GM18907 (cell line): ENCODE measurements around the gene PEX14.

Experiments
- ATAC-seq: cut with Tn5 transposase; IDR thresholded peaks from one replicate; pipeline ENCODE4 v1.9.1; 2021; ENCODE audit warnings: mild to moderate bottlenecking, moderate library complexity; ENCODE audit not compliant: unreplicated experiment

PEX14 gene

DNA sequence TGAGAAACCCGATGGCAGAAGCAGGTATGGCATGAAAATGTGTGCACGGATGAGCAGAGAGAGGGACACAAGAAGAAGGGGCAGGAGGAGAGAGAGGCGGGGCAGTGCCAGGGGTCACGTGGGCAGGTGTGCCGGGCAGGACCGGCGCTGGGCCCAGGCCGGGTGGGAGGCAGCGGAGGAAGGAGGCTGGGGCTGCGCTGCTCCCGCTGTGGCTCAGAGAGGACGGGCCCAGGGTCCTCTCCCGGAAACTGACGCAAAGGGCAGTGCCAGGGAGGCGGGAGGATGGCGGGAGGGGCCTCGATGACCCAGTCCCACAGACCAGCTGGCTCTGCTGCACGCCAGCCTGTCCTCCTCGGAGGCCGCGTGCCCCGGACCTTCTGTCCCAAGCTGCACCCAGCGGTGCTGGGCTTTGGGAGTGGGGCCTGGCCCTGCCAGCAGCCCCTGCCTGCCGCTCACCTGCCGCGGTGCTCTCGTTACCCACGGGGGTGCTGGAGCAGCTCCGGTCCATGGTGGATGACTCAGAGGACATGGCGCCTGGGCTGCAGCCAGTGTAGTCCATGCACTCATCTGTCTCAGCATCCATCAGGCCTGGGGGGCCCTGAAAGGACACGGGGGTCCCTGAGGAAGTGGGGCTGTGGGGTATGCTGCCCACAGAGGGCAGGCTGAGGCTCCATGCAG is 167.8 kb downstream of the PEX14 start:
- no peak for ATAC-seq

GRCh38 chr1:10643607-10644306 is 169.0 kb downstream of the PEX14 start:
- no peak for ATAC-seq

DNA sequence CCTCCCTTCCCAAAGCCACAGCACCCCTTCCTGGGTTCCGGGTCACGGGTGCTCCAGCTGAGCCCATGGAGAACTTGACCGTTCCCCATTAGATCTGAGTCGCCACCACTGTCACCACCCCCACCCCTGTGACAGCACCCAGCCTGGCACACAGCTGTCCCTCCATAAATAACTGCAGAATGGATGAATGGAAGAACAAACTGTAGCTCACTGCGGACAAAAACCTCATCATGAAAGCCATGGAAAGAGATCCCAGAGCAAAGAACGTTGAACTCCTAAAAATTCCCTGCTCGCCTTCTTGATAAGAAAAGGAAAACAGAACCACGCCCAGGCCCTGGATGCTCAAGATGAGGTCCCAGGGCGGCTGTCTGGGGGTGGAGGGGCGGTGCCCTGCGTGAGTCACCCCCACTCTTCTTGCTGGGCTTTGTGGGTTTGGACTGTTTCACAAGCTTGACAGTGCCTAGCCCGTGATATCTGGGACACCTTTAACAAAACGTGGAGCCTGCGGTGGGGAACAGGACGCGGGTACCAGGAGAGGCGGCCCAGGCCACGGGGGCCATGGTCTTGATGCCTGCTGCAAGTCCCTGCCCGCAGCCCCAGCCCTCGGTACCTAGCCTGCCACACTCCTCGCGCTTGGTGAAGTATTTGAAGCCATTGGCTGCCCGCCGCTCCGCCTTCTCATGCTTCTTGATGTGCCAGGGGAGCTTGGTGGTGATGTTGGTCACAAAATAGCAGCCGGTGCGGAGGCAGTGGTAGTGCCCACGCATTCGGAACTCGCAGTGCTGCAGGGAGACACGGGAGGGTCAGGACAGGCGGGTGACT is 169.8 kb downstream of the PEX14 start:
- ATAC-seq: no peak

DNA sequence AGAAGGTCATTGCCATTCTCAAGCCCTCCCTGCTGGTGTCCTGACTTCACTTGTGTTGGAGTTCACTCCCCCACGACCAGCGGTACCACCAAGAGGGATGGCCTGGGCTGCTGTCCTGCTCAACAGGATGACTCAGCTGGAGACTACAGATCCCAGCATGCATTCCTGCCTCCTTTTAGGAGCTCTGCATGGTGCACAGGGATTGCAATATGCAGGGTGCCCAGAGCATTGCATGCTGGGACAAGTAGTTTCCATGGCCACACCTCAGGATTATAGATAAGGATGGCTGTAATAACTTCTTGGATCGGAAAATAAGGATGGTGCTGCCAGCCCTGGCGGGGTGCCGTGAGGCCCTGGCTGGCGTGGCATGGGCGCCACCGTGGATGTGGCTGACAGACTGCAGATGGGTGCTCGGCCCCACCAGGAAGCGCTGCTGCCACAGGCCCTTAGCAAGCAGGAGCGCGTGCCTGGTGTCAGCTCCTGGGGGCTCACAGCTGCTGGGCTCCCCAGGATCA is 171.7 kb downstream of the PEX14 start:
- ATAC-seq: no peak

- ATAC-seq: no peak
Observed at GRCh38 chr1:10647414-10648170, 172.8 kb downstream of the PEX14 start.

GRCh38 chr1:10648689-10649516 is 174.2 kb downstream of the PEX14 start:
- no peak for ATAC-seq

DNA sequence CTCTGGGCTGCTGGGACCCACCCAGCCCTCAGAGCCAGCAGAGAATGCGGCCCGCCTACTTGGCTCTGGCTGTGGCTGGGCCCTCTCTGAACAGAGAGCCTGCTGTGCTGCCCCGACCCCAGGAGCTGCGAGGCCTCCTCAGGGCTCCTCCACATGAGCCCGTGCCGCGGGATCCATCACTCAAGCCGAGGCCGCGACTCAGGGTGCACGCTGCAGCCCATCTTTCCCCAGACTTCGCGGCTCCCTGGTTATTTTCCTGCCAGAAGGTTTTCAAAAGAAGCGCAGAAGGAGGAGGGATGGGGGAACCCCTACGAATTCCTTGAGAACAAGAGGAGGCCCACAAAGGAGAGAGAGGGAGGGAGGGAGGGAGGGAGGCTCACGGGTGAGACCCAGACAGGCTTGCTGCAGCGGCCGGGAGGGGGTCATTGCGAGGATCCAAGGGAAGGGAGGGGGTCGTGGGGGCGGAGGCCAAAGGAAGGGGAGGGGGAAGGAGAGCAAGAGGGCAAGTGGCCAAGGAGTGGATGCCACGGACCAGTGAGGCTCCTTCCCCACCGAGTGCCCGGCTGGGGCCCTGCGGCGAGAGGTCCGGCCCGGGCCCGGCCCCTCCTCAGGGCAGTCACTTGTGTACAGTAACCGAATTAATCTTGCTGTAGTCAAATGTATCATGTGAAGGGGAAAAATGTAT is 174.9 kb downstream of the PEX14 start:
- ATAC-seq: no peak

- ATAC-seq: no peak
Observed at GRCh38 chr1:10650556-10651388, 176.0 kb downstream of the PEX14 start.

GRCh38 chr1:10651389-10651766 is 176.6 kb downstream of the PEX14 start:
- ATAC-seq: no peak

DNA sequence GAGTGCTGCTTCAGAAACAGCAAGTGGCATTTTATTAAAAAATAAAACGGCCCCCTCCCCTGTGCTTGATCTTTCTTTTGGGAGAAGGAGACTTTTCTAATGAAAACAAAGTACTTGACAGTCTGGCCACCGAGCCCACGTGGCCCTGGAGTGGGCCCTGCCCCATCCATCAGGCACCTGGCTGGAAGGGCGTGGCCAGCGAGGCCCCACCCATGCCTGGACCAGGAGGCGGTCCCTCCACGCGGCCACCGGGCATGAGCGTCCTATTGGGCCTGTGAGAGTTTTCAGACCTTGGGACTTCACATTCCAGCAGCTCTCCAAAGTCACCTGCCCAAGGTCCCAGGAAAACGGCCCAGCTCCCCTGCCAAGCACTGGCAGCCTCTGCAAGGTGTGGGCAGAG is 177.0 kb downstream of the PEX14 start:
- no peak for ATAC-seq

- ATAC-seq: no peak
Observed at GRCh38 chr1:10652626-10653025, 177.9 kb downstream of the PEX14 start.

DNA sequence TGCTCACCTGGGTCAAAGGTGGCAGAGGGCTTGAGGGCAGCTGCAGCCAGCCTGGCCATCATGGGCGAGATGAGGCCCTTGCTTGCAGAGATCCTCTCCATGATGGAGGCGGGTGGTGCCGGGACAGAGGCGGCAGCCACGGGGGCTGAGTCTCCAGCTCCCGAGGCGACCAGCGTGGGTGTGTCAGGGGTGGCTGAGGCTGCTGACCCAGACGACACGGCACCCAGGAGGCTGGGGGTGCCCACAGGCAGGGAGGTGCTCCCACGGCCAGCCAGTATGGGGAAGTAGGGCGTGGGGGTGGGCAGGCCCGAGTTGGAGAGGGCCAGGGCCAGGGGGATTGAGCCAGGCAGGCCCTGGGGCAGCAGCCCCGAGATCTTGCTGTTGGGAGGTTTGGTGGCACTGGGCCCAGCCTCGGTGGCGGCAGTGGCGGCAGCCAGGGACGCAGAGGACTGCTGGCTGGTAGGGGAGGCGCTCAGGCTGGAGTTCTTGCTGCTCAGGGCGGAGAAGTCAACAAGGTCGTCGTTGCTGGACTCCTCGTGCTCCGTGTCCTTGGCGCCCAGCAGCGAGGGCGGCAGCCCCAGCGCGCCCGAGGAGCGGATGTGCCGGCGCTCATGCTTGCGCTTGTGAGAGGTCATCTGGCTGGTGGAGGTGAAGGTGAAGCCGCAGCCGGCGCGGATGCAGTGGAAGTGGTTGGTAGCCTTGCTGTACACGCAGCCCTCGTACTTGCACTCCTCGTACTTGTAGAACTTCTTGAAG is 178.8 kb downstream of the PEX14 start:
- no peak for ATAC-seq

DNA sequence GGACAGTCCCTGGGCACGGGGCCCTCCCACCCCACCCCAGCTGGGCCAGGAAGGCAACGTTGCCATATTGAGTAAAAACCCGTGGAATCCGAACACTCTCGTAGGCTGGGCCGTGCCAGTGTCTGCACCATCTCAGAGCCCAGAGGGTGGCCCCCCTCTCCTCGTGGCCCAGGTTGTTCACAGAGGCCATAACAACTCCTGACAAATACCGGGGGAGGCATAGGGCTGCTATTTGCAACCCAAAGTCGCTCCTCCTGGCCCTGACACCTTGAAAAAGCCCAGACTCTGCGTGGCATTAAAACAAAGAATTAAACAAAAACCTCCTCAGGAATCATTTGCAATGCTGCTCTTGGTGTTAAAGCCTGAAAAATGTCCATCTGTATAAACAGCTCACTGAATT is 180.3 kb downstream of the PEX14 start:
- no peak for ATAC-seq

DNA sequence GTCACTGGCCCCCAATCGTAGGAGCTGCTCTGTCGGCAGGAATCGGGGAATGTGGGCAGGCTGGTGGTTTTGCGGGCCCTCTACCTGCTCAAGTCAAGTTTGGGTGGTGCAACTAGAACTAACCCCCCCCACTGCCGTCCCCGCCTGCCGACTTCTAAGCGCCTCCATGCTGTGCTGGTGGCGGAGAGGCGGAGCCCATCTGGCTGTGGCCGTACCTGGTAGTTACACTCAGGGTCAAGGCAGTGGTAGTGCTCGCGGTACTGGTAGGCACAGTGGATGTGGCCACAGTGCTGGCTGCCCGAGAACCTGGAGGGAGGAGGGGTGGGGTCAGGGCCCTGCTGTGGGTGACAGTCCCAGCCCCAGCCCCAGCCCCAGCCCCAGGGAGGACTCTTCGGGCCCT is 181.7 kb downstream of the PEX14 start:
- ATAC-seq: no peak

DNA sequence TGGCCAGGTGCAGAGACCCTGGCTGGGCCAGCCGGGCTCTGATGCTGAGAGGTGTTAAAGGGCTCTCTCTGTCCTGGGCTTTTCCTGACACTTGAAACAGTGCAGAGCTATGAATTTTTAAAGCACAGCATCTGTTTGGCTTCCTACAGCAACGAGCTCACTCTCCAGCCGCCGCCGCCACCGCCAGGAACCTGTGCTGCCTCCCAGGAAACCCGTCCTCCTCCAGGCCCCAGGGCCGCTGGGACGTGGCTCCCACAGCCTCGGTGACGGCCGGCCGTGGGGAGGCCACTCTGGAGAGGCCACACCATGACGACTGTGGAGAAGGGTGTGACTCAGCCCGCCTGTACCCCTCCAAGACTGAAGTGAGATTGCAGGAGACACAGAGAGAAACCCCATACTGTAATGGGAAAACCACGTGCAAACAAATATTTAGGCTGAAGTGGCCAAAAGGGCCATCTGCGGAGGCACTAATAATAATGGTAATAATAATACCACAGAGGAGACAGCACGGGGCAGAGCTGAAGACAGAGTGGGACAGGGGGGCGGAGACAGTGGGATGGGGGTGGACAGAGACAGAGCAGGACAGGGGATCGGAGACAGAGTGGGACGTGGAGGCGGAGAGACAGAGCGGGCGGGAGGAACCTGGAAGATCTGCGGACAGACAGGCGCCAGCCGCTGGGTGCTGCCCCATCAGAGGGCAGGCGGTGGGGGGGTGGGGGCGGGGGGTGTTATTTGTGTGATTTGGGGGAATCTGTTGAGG is 182.5 kb downstream of the PEX14 start:
- ATAC-seq: no peak

GRCh38 chr1:10658396-10659066 is 183.8 kb downstream of the PEX14 start:
- ATAC-seq: no peak

DNA sequence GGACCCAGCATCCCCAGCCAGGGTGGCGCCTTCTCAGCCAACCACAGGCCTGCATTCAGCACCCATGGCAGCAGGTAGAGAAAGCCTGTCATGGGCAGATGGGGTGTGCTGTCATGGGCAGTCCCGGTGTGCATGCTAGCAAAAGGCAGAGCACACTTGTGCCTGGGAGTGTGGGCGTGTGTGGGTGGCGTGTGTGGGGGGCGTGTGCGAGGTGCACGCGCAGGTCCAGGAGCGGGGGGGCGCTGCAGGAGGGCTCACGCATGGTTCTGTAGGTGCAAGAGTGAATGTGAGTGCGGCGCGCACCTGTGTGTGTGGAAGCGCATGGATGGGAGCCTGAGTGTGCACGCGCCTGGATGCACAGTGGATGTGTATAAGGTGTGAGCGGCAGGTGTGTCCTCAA is 184.5 kb downstream of the PEX14 start:
- no peak for ATAC-seq
